Spleen (tissue), 11 donors: ENCODE results near the gene METTL4. TPM values are rescaled to one million over a fixed set of nuclear protein-coding genes. Genes with fewer than 3 reads are reported as not detected.

Experiments used
- DNase-seq: peaks from one replicate; pipeline ENCODE4 v3.0.0-alpha.2; 2020
- H3K27ac ChIP-seq, 8 donors: fragments of 200-600 bp; sonication (generic) in 7 of 8; 1 replicate in 4 of 8; 2 replicates in 4 of 8; pipeline versions ENCODE4 v1.5.0 to v1.8.0; 2016 to 2021; ENCODE audit warnings: inconsistent platforms in 4 of 8, mild to moderate bottlenecking in 4 of 8, moderate library complexity in 1 of 8
- H3K27me3 ChIP-seq, 7 donors: fragments of 200-600 bp; sonication (generic) in 6 of 7; replicated peaks in 1 of 7; 1 replicate in 4 of 7; 2 replicates in 3 of 7; pipeline versions ENCODE4 v1.5.0 to v1.8.0; 2016 to 2021; ENCODE audit warnings: inconsistent platforms in 3 of 7, mild to moderate bottlenecking in 1 of 7
- H3K36me3 ChIP-seq, 6 donors: fragments of 200-600 bp; sonication (generic) in 5 of 6; 1 replicate in 4 of 6; 2 replicates in 2 of 6; pipeline versions ENCODE4 v1.5.0 to v1.8.0; 2016 to 2021; ENCODE audit warnings: inconsistent platforms in 2 of 6
- H3K4me1 ChIP-seq, 6 donors: fragments of 200-600 bp; sonication (generic) in 5 of 6; 1 replicate in 3 of 6; 2 replicates in 3 of 6; pipeline versions ENCODE4 v1.5.0 to v1.8.0; 2016 to 2021; ENCODE audit warnings: inconsistent platforms in 3 of 6
- H3K4me3 ChIP-seq, 8 donors: fragments of 200-600 bp; sonication (generic) in 7 of 8; 1 replicate in 4 of 8; 2 replicates in 4 of 8; pipeline versions ENCODE4 v1.5.0 to v1.8.0; 2016 to 2021; ENCODE audit warnings: inconsistent platforms in 4 of 8, mild to moderate bottlenecking in 4 of 8, moderate library complexity in 2 of 8
- H3K9me3 ChIP-seq, 8 donors: fragments of 200-600 bp; sonication (generic) in 7 of 8; 1 replicate in 4 of 8; 2 replicates in 4 of 8; pipeline versions ENCODE4 v1.5.0 to v1.8.0; 2016 to 2021; ENCODE audit warnings: inconsistent platforms in 4 of 8
- POLR2A ChIP-seq, 3 donors: fragments of 450-650 bp; IDR thresholded peaks; one replicate each; pipeline ENCODE4 v1.5.1; 2017; ENCODE audit warnings: antibody characterized with exemption in 3 of 3, mild to moderate bottlenecking in 1 of 3
- POLR2AphosphoS5 ChIP-seq, 3 donors: sonication (generic); formaldehyde crosslinking; IDR thresholded peaks; one replicate each; pipeline ENCODE4 v1.5.1; 2017; ENCODE audit warnings: antibody characterized with exemption in 3 of 3
- WGBS, 5 donors: extraction: QIAGEN DNeasy Blood & Tissue Kit in 3 of 5; methylation state at CpG; one replicate each; pipeline versions ENCODE4 v1.1.5 to v1.1.7; 2013 to 2018; 5-methylcytosine and 5-hydroxymethylcytosine counted together
- intact Hi-C: fragments of 100-400 bp; cut with DNase I; formaldehyde crosslinking; loops from one replicate; pipeline ENCODE4 v1.15.0; 2023; ENCODE audit warnings: low total_unique reads
- polyA plus RNA-seq, 3 donors: library from polyadenylated mRNA; stranded (reverse); fragments of 200-250 nt; gene quantifications; one replicate each; pipeline ENCODE4 v1.2.1, GENCODE V29; 2013
- small RNA-seq, 4 donors: library from RNA; depleted of rRNA; stranded (forward); fragments of <200 nt; gene quantifications; one replicate each; pipeline ENCODE3, GENCODE V24; 2016
- total RNA-seq, 7 donors: library from RNA; depleted of rRNA in 3 of 7; stranded (reverse); fragments of >200 nt in 3 of 7; fragmentation: NEBNext Ultra II Directional in 4 of 7; extraction: Animal tissue kit (Norgen Biotek cat#: 25700) in 4 of 7; gene quantifications; one replicate each; pipeline versions ENCODE4 v1.1.0 to v1.2.1, GENCODE V29; 2016 to 2021
- TF ChIP-seq, protein P1 (sequence below), 11 experiments: fragments of 200-600 bp in 7 of 11; fragments of 450-650 bp in 4 of 11; sonication (generic) in 4 of 11; IDR thresholded peaks in 8 of 11; conservative IDR thresholded peaks in 3 of 11; 1 replicate in 7 of 11; 2 replicates in 4 of 11; pipeline versions ENCODE4 v1.4.0 to v1.8.0; 2016 to 2021; ENCODE audit warnings: antibody characterized with exemption in 11 of 11, inconsistent platforms in 4 of 11, mild to moderate bottlenecking in 1 of 11
- donor health status: healthy with polysubstance abuse.
- donor health status: DM: no; HTN: no; CAD: no; lungs with moderate emphysema.
- donor health status: DM: no; HTN: no; CAD: no.
- donor health status: Bipolar disorder and iron deficiency.
- donor health status: healthy.
- donor health status: DM: no; HTN: no; CAD: no.
- donor health status: DM: yes; HTN: yes; CAD: no.

Gene METTL4
- total and polyA plus RNA-seq, 10 donors: 9.1 to 30.8 (median 14.9) TPM

DNA sequence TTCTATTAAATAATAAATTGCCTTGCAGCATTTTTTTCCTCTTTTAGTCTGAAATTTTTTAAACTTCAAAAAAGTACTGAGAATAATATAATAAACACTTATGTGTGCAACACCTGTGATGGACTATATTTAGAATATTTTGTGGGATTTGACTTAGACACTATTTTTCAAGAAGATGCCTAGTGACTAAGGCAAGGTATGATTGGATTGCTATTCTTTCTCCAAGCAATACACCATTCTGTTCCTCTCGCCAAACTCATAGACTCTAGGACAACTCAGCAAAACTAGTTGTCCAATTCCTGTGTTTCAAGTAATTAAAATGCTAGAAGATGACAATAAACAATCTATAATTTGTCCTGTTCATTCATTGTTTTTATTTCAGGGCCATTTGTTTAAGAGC, 75.9 kb downstream of the METTL4 start:
- H3K27me3 ChIP-seq: no peaks in the 10 kb centered on the region
- H3K4me3 ChIP-seq: no peak overlapping the region
- 97 to 100% (median 98%) methylated on average over 1 of the region's 1 CpG for WGBS, 5 donors
- no peak for TF ChIP-seq POLR2AphosphoS5 (IDR thresholded peaks at IDR 0.05)
- TF ChIP-seq, protein P1, sequence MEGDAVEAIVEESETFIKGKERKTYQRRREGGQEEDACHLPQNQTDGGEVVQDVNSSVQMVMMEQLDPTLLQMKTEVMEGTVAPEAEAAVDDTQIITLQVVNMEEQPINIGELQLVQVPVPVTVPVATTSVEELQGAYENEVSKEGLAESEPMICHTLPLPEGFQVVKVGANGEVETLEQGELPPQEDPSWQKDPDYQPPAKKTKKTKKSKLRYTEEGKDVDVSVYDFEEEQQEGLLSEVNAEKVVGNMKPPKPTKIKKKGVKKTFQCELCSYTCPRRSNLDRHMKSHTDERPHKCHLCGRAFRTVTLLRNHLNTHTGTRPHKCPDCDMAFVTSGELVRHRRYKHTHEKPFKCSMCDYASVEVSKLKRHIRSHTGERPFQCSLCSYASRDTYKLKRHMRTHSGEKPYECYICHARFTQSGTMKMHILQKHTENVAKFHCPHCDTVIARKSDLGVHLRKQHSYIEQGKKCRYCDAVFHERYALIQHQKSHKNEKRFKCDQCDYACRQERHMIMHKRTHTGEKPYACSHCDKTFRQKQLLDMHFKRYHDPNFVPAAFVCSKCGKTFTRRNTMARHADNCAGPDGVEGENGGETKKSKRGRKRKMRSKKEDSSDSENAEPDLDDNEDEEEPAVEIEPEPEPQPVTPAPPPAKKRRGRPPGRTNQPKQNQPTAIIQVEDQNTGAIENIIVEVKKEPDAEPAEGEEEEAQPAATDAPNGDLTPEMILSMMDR (IDR thresholded peaks at IDR 0.05 in 8 of 11, conservative IDR thresholded peaks at IDR 0.05 in 3 of 11): no peak
- no peaks in the 10 kb centered on the region for H3K9me3 ChIP-seq
- intact Hi-C loops: no loop called here
- H3K27ac ChIP-seq: no peak overlapping the region
- no peak for DNase-seq
- no peaks in the 10 kb centered on the region for H3K4me1 ChIP-seq
- no peaks in the 10 kb centered on the region for H3K36me3 ChIP-seq

DNA sequence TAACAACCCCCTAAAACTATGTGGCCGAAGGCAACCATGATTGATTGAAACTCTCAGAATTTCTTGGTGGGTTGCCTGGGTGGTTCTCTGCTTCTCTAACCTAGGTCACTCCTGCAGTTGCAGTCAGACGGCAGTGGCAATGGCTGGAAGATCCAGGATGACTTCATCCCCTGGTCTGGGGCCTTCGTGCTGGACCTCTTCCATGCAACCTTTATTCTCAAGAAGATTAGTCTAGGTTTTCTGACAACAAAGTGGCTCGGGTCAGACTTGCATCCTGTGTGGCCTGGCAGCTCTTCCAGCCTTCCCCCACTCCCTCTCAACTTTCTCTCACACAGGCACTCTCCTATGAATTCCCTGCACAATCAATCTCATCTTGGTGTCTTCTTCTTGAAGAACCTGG, 76.4 kb downstream of the METTL4 start:
- intact Hi-C loops: no loop called here
- H3K27me3 ChIP-seq: no peaks in the 10 kb centered on the region
- TF ChIP-seq POLR2AphosphoS5 (IDR thresholded peaks at IDR 0.05): no peak
- no peak for TF ChIP-seq POLR2A (IDR thresholded peaks at IDR 0.05)

More for the DNA sequence above, 76.4 kb downstream of the METTL4 start:
- Histone ChIP-seq H3K27ac (no peak overlapping the region), H3K9me3 (no peaks in the 10 kb centered on the region), H3K4me3 (no peak overlapping the region), H3K36me3 (no peaks in the 10 kb centered on the region), H3K4me1 (no peaks in the 10 kb centered on the region)
- 65 to 90% (median 76%) methylated on average over 4 of the region's 4 CpGs for WGBS, 5 donors
- DNase-seq: no peak

Small RNA genes within 50 kb of the gene (small RNA-seq; reads per million reads assigned to genes)
- gene RF00019 (0 reads per million in 4 donors), gene RF01233 (0 reads per million in 4 donors)

Other genes starting within 250 kb of the METTL4 start
- gene NDC80, start 52 bp upstream of the METTL4 start, total RNA-seq: 1 to 10 TPM; 3.4 to 7.3 (median 4.4) TPM
- gene NDC80, start 52 bp upstream of the METTL4 start, polyA plus RNA-seq: 1 to 10 TPM; 3.4 to 9.0 (median 4.4) TPM
- 100 to 1,000 TPM; 142 to 361 (median 203) TPM for gene SMCHD1, start 84.2 kb upstream of the METTL4 start, total RNA-seq
- 10 to 100 TPM; 14.7 to 15.5 (median 15.1) TPM for gene SMCHD1, start 84.2 kb upstream of the METTL4 start, polyA plus RNA-seq